GM21528 (cell line): ENCODE data around the gene APMAP.

Experiments used
- ATAC-seq: cut with Tn5 transposase; IDR thresholded peaks from one replicate; pipeline ENCODE4 v1.9.1; 2021; ENCODE audit warnings: mild to moderate bottlenecking, moderate library complexity; ENCODE audit not compliant: unreplicated experiment, low FRiP score

The APMAP gene

DNA sequence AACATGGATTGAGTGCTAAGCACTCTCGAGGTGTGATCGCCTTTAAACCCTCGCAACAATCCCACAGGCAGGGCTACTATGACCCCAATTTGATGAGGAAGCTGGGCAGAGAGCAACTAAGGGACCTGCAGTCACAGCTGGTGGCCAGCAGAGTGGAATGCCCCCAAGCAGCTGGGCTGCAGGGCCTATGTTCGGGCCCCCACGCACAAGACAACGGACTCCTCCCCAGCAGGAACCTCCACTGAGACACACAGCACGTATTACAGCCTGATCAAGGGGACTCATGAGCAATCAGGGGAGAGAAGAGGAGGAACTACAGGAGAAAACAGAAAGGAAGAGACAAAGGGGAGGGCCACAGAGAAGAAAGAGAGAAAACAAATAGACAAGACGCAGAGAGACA, 21.8 kb downstream of the APMAP start:
- ATAC-seq, result no peak

GRCh38 chr20:24970030-24970553, 22.5 kb downstream of the APMAP start:
- ATAC-seq, result no peak

DNA sequence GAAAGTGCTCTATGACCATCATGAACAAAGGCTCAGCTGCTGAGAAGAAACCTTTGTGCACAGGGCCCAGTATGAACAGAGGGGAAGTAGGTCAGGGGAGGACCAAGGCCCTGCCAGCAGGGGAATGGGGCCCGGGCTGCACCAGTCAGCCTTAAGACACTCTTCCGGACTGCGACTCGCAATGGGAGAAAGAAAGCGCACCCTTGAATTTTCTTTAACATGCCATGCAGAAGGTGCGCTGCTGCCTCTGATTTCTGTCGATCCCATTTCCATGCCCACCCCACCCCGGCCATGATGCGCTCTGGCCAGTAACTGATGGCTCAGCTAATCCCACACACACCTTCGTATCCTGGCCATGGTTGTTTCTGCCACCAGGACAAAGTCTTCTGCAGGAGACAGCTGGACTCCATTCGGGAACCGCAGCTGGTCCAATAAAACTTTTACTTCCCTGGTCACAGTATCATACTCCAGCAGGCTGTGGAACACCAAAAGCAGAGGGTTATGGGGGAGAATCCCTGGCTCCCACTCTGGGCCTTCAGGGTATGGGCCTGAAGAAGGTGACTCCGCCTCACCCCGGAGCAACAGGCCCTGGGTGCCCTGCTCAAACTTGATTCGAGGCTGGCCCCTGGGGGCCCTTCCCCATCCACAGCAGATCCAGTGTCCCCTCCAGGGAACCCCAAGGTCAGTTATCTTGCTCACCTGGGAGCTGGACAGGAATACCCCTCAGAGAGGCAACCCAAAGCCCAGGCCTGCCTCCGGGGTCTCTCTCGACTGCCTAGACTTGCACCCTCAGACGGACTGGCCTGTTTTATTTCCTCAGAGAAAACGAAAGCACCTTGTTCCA, 23.1 kb downstream of the APMAP start:
- no peak for ATAC-seq

DNA sequence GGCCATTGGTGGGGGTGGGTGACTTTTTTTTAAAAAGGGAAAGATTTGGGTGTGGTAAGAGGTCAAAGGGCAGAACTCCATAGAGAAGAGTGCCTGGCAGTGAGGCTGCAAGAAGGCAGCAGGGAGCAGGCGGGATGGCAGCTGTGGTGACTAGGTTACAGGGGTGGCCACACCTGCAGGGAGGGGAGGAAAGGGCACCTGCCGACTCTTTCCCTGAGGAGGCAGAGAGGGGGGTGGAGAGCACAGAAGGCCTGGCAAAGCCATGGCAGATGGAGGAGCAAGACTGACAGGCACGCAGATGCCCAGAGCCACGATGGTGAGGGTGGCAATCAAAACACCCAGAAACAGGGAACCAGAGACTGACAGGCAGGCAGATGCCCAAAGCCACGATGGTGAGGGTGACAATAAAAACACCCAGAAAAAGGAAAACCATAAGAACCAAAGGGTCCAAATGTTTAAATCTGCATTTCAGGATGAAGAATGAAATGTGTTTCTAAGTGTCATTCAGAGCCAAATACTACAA, 24.2 kb downstream of the APMAP start:
- no peak for ATAC-seq

DNA sequence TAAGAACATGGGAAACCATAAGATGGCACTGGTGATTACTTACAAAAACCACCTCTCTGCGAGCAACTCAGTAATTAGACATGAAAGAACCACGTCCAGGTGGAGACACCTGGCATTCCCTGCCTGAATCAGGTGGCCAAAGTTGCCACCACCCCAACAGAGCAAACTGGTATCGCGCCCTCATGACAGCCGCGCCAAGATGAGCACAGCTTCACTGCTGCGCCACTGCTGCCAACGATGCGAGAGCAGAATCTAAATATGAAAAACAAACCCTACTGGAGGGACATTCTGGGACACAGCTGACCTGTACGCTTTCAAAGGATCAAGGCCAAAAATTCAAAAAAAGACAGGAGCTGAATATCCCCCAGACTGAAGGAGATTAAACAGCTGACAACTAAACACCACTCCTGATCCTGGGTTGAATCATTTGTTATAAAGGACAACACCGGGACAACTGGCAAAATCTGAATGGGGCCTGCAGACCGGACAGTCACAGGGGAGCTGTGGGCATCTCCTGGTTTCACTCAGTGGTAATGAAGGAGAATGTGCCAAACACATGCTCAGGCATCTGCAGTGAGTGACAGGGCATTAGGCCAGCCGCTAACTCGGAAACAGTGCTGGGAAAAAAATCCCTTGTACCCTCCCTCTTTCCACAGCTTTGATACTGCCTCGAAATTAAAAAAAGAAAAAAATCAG, 26.1 kb downstream of the APMAP start:
- ATAC-seq, result no peak

DNA sequence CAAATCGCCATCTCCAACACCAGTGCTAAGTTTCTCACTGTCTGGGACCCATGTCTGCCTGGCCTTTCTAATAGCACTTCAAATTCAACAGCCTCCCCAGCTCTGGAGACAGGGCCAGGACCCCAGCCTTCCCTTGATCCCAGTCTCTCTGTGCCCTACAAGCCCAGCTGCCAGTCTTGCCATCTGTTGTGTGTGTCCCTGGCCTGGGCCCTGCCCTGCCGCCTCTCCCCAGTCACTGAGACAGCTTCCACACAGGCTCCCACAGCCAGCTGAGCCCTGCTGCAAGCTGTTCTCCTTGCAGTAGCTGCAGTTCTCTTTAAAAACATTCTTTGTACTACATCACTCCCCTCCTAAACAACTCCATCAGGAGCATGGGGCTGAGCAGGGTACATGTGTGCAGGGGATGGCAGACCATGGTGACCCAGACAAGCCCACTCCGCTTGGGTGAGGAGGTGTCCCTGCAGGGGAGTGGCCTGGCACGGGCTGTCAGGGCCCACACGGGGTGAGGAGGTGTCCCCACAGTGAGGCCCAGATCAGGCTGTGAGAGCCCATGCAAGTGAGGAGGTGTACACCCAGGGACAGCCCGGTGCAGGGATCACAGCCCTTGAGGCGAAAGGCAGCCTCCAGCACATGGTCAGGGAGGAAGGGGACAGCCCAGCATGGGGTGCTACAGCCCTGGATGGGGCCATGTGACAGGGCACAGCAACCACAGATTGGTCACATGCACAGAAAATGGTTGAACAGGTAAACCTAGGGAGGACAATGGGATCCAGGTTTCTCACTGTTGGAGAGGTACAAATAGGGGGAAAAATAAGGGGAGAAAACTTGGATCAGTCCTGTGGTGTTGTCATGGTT, 27.3 kb downstream of the APMAP start:
- no peak for ATAC-seq

DNA sequence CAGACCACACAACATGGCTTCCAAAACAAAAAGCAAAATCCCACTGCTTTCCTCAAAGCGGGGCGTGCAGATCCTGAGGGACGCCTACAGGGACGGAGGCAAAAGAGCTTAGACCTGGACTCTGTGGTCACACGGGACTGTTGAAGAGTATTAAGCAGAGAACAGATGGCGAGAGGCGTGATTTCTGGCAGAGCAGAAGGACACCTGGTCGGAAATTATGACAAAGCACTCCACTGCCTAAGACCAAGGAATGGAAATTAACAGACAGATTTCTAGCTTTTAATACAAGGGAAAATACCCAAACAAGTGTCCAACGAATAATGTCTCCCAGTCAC, 28.1 kb downstream of the APMAP start:
- ATAC-seq, result no peak

- no peak for ATAC-seq
Measured at GRCh38 chr20:24963672-24964505, 28.7 kb downstream of the APMAP start.

DNA sequence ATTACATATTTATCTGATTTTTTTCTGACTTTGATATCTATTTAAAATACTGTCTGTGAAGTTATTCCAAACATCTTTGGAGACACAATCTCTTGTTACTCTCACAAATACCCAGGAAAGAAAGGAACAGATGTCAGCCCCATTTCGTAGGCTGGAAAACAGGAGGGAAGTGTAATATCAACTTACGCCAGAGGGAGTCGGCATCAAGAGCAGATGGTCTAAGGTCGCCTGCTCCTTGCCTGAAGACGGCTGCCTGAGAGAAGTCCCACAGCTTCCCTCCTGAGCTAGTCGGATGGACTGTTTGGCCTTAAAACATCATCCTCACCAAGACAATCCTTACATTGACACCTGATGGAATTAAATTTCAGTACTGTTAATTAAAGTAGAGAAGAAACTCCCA, 30.0 kb downstream of the APMAP start:
- ATAC-seq, result no peak

GRCh38 chr20:24962182-24962492, 30.4 kb downstream of the APMAP start:
- ATAC-seq, result no peak

DNA sequence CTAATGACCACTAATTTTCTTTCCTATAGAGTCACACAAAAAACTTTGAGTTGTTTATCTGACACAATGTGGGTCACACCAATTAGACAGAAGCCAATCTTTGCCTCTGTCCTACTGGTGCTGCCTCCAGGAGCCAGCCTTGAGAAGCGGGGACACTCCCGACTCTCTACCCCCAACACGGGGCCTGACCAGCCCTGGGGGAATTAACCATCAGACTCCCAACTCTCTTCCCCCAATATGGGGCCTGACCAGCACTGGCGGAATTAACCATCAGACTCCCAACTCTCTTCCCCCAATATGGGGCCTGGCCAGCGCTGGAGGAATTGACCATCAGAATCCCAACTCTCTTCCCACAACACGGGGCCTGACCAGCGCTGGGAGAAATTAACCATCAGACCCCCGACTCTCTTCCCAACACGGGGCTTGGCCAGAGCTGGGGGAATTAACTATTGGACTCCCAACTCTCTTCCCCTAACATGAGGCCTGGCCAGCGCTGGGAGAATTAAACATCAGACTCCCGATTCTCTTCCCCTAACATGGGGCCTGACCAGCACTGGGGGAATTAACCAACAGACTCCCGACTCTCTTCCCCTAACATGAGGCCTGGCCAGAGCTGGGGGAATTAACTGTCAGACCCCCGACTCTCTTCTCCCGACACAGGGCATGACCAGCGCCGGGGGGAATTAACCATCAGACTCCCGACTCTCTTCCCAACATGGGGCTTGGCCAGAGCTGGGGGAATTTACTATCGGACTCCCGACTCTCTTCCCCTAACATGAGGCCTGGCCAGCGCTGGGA, 31.0 kb downstream of the APMAP start:
- no peak for ATAC-seq

DNA sequence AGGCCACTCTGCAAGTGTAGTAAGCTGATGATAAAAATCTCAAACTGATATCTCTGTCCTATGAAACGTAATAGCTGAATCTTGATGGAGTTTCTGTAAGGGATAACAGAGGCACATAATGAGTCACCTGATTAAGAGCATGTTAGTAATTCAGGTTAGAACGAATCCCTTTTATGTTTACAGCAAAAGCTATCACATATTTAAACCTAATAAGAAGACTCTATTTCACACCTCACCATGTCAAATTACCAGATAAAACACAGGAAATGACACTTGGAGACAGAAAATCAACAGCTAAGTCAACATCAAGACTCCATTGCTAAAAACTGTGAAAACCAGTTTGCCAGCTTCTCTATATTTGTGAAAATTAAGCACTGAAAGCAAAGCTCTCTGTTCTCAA, 31.7 kb downstream of the APMAP start:
- no peak for ATAC-seq

DNA sequence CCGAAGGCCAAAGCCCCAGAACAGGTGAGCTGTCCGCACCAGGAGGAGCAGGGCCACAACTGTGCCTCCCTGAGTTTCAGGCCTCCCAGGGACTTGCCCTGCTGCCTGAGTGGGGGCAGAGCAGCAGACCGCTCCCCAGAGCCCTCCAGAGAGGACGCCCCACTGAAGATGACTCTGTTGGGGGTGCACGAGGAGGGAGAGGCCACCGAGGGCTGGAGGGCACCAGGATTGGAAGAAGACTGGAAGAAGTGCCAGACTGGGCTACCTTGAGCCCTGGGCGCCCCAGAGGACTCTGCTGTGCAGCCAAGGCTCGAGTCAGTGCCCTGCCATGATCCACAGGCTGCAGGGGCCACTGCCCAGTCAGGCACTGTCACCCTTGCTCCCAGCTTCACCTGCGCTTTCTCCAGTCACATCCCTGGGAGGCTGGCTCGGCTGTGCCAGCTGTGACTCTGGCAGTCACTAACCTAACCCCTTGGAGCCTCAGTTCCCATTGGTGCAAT, 32.2 kb downstream of the APMAP start:
- no peak for ATAC-seq

GRCh38 chr20:24959591-24960301, 32.8 kb downstream of the APMAP start:
- ATAC-seq, result no peak

DNA sequence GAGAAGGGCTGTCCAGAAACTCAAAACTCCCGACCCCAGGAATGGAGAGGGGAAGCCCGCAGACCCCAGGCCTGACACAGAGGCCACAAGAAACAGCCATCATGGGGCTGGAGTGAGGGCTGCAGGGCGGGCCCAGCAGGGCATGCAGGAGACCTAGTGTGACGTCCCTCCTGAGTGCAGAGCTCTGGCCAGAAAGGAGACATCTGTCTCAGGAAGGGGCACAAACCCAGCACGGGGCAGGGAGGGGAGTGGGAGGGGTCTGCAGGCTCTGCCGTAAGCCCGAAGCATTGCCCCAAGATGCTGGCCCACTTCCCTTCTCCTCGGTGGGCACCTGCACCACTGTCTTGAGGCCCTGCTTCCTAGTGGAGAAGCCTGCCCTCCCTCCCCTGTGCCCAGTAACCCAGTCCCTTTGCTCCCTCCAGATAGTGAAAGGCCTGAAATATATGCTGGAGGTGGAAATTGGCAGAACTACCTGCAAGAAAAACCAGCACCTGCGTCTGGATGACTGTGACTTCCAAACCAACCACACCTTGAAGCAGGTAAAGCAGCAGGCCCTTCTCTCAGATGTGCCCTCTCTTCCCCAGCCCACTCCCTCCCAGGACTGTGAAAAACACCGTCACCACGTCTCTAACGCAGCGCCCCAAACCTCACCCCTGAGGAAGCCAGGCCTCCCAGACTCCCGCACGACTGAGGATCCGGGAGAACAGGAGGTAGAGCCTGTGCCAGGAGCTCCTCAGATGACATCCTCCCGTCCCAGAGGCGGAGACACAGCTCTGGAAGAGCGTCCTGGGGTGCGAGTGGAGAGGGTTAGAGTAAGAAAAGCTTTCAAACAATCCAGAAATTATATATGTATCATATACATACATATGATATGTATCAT, 33.8 kb downstream of the APMAP start:
- no peak for ATAC-seq

GRCh38 chr20:24957326-24958016, 35.1 kb downstream of the APMAP start:
- no peak for ATAC-seq
